ENCODE measurements around the gene SLCO2A1.

The SLCO2A1 gene

DNA sequence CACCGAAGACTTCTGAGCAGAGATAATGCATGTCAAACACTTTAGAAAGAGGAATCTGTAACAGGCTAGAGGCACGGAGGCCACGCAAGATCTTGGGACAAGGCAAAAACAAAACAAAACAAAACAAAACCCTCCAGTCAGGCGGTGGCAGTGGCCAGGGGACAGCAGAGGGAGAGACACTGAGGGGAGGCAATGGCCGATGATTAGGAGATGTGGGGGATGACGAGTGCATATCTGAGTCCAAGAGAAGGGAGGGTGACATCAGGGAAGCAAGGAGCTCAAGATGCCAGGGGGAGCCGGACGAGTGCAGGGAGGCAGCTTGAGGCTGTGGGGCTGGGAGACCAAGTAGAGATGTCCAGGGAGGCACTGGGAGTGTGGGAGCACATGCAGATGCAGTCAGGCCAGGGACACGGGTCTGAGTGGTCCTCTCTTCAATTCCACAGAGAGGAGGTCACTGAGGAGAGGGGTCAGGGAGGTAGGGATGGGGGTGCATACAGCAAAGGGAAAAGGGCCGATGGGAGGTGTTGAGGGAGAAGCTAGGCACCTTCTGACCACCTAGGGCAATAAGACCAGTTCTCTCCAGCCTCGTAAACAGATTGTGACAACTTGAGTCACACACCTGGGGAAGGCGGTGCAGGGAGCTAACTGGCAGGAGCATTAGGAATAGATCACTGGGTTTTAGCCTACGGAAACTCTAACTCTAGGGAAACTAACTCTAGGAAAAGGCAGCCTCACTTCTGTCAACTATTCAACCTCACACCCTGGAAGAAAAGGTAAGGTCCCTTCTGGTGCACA, 29.6 kb downstream of the SLCO2A1 start:
- no peak for DNase-seq (ENCODE audit: low spot score)

DNA sequence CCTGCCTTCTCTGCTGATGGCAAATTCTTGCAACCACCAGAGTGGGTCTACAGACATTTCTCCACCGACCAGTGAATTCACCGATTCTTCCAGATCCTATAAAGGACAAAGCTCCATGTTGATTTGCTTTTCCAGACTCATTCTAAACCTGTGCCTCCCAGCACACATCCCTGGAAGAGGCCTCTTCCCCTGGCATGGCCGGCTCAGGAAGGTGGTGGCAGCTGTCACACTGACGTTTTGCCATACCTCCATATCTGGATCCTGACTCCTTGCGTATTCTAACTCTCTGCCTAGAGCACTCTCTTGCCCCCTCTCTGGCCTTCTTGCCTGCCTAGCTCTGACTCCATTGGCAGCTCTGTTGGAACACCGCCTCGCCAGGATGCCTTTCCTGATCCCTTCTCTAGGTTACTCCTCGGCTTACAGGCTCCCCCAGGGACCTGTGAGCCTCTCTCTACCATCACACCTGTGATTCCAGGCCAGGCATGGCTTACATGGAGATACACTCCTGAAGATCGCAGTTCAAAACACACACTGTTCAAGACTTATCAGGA, 31.0 kb downstream of the SLCO2A1 start:
- no peak for DNase-seq (ENCODE audit: low spot score)

DNA sequence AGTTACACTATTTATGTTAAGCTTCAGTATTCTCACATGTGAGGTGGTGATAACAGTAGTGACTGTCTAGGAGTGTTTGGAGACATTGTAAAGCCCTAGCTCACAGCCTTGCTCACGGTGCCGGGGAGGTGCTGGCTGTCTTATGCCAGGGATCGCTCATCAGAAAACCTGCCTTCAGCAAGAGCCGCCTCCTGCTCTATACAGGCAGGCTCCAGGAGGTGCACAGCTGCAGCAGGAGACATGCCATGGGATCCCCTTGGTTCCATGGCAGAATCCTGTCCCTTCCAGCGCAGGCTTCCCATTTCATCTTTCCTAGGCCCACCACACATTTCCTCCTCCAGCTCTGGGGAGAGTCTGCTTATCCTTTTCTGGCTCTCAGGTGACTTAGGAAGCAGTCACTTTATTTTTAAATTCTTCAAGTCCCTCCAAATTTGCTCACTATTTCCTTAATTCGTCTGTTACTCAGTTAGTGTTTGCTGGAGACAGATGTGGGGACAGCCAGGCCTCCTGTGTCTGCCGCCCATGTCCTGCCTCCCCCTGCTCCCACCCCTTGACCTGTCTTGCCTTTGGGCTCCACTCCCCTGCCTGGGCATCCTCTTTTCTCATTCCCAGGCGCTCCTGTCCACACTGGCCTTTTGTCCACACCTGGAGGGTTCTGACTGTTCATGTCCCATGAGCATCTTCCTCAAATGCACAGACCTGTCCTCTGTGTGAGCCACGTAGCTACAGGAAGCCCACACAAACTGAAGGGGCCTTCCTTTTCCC, 31.7 kb downstream of the SLCO2A1 start:
- no peak for DNase-seq (ENCODE audit: low spot score)

DNA sequence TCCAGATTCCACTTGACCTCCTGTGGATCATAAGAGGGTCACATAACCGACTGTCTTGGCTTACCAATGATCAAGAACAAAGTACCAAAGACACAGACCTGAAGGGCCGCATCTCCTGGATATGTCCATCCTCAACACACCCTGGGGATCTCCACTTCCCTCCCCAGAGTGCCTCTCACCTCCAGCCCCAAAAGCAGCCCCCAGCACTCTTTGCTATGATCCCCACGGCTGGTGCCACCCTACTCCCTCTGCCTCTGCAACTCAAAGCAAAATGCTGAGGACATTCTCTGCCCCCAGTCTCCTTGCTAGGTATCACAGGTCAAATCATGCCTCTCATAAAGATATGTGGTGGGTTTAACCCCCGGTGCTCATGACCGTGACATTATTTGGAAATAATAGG, 32.7 kb downstream of the SLCO2A1 start:
- DNase-seq (ENCODE audit: low spot score) = no peak

DNA sequence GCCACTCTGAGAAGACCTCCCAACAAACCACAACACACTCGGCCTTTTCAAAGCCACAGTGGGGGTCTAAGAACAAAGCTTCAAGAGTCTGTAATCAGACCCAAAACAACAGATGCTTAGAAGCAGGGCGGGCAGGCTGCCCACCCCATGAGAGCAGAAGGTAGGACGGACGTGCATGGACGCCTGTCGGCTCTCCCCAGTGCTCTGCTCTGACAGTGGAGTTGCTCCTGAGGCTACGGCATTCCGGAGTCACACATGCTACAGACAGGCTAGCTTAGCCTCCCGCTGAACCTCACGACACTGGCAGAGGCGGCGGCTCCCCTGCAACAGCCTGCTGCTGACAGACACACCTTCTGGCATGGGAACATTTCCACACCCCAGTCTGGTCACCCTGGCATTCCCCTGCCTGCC, 33.5 kb downstream of the SLCO2A1 start:
- no peak for DNase-seq (ENCODE audit: low spot score)

DNA sequence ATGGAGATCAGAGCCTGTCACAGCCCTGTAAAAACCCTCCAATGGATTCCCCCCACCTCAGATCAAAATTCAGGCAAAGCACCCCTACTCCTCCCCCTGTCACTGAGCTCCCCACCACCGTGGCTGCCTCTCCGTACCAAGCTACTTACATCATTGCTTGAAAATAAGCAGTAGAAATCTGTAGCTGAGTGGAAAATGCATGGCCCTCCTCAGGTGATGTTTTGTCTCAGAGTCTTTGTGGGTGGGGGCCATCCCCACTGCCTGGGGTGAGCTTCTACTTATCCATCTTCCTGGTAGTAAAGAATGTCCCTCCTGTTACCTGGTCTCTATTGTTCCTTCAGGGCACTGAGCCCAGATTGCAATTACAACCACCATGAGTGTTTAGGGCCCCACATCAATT, 34.5 kb downstream of the SLCO2A1 start:
- DNase-seq (ENCODE audit: low spot score) = no peak

DNA sequence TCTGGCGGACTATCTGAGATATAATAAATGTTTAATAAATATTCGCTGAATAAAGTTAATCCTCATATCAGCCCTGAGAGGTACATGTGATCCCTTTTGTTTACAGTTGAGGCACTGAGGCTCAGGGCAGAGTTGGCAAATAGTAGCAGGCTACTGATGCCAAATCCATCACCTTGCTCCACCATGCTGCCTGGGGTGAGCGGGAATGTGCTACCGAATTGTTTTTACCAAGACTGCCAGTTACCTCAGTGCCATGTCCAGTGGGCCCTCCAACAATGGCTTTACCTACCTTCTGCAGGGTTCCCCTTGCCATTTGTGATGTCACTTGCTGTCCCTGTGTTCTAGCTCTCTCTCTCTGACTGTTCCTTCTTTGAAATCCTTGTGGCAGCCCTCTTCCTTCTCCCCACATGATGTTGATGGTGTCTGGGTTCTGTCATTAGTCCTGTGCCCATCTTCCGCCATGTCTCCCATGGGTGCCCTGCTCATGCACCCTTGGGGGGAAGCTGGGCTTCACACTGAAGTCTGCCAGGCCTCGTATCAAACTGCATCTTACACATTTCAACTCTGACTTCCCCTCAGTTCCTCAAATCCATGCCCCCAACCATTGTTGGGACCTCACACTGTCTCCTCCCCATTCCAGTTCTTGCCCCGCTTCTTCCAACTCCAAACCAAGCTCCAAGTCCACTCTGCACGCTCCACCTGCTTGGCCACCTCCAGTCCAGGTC, 35.4 kb downstream of the SLCO2A1 start:
- DNase-seq (ENCODE audit: low spot score) = no peak

DNA sequence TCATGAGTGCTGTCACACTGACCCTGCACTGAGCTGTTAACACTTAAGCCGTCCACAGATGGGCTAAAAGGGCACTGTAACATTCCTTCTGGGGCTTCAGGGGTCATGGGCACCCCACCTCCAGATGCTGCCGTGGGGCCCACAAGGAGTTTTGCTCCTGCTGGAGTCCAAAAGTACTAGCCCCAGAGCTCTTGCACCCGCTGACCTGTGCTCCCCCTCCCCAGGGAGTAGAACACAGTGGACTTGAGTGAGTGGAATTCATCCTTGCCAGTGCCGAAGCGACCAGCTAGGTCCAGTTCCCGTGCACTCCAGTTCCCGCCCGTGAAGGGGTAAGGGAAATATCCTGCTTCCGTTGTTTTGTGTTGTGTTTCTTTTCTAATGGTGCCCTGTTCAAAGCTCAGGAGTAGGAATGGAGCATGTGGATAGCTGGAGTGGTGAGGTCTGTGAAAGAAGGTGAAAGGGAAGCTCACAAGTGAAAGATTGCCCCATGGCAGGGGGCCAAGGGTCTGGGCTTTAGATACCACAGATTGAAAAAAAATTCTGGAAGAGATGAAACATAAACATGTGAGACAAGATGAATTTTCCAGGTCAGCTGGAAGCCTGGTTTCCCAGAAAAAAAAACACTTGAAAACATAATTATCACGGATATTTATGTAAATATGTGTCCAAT, 36.6 kb downstream of the SLCO2A1 start:
- DNase-seq (ENCODE audit: low spot score) = no peak

DNA sequence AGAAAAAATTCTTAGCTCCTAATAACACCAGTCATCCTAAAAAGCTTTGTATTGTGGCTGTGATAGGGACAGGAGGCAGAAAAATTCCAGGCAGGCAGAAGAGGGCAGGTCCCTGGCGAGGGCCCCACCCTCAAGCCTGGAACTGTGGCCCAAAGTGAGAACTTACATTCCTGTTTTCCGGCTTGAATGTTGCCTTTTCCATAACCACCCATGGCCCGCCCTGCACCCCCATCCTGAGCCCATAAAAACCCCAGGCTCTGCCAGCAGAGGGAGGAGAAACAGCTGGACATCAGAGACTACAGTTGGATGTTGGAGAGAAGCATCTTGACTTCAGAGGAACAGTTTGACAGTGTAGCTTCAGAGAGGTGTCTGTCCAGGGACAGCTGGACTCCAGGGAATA, 37.3 kb downstream of the SLCO2A1 start:
- no peak for DNase-seq (ENCODE audit: low spot score)

DNA sequence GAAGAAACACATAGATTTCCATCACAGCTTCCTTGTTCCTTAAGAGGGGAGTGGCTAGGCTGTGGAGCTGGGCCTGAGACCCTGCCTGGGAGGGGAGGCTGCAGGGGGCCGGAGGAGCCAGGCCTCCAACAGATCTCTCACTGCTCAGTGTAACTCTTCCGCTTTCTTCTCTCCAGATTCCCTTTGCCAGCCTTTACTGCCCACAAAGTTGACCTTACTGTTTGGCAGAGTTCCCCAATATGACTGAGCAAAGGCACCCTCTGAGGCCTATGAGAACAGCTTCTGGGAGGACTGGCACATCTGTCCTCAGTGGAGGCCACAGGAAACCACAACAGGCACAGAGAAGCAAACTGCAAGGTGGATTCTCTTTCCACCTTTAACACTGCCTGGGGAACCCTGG, 38.1 kb downstream of the SLCO2A1 start:
- no peak for DNase-seq (ENCODE audit: low spot score)

DNA sequence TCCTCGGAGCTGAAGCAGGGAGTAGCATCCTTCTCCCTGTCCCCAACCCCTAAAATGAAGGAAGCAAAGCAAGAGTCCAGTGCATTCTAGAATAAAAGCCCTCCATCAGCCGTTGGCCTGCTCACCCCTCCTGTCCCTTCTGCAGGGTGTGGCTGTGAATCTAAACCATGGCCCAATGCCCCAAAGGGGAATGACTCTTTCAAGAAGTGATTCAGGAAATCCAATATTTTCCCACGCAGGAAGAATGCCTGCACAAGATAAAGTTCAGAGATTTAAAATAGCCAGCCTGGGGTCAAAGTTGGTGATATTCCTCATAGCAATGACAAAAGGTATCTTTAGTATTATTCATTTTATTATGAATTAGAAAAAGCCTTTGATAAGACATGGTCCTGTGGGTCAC, 38.5 kb downstream of the SLCO2A1 start:
- no peak for DNase-seq (ENCODE audit: low spot score)

DNA sequence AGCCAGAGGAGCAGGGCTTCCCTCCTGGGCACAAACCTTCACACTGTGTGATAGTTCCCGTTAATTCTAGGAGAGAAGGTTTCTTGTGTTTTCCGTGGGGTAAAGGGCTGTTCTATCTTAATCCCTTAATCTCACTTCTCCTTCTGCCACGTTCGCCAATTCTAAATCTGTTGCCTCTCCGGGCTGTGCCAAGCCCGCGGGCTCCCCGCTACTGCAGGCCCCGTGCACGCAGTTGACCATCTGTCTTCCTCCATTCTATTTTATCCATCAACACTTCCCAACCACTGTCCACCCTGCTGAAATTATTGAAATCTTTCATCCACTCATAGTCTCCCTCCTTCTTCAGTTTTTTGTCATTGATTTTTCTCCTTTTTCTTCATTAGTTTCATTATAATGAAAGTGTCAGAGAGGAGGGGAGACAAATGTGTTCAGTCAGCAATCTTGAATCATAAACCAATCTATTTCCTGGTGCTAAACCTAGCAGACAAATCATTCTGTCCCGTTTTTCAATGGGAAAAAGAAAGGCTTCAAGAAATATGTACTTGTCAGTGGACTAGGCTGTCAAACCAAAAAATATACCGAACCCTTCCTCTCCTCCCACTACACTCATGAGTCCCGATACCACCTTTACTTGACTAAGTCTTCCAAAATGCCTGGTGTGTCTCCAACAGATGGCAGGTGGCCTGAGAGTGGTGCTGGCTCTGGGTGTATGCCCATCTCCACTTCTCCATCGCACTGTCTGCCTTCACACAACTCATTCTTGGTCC, 39.6 kb downstream of the SLCO2A1 start:
- no peak for DNase-seq (ENCODE audit: low spot score)

DNA sequence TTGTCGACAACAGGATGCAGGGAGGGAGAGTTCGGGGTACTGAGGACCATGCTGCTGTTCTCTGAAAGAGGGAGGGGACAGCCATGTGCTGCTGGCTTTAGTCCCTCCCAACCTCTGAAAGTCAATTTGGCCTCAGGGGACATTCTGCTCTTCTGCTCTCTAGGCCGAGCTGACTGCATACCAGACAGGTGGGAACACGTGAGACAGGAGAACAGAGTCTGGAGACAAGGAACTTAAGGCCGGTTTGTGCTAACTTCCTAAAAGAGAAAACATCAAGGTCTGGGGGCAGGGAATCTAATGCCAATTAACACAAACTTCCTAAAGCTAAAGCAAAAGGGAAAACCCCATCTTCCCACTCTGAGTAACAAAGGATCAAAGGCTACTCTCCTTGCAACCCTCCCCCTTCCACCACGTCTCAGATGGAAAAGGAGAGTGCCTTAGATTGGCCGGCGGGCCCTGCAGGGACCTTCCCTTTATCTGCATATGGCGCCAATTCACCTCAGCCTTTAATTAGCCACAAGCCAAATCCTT, 41.0 kb downstream of the SLCO2A1 start:
- DNase-seq (ENCODE audit: low spot score) = no peak

DNA sequence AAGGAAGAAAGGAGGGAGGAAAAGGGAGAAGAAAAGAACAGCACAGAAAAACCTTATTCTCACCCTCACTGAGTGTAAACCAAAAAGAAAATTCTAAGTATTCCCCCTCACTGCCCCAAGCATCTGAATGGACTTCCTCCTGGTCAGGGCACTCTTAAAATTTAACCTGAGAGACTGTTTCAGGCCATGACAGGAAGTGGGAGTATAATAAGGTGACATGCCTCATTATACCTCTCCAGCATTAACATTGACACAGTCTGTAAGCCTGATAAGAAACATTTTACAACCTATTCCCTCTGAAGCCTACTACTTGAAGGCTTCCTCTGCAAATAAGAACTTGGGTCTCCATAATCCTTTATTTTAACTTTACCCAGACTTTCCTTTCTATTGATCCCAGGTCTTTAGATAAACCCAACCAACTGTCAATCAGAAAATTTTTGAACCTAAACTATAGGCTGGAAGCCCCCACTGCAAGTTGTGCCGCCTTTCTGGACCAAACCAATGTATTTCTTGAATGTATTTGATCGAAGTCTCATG, 41.7 kb downstream of the SLCO2A1 start:
- no peak for DNase-seq (ENCODE audit: low spot score)

DNA sequence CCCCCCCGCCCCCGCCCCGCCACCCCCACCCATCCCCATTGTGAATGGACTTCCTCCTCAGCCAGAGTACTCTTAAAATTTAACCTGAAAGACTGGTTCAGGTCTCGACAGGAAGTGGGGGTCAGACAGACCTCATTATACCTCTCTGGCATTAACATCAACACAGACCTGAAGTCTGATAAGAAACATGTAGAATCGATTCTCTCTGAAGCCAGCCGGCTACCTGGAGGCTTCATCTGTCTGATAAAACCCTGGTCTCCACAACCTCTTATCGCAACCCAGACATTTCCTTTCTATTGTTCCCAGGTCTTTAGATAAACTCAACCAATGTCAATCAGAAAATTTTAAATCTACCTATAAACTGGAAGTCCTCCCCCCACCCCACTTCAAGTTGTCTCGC, 42.6 kb downstream of the SLCO2A1 start:
- DNase-seq (ENCODE audit: low spot score) = no peak

DNA sequence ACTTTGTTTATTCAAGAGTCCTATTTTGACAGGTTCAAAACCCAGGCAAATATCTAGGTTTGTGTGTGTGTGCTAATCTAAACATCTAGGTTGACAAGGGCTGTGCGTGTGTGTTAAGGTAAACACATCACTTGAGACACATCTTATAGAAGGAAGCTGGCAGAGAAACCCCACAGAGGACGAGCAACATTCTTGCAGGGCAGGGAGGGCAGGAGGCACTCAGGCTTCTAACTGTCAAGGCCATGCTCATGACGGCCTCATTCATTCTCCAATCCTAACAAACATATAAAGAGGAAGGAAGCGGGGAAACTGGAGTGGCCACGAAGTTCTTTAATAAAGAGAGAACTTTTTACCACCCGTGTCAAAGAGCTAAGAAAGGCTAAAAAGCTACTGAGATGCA, 43.4 kb downstream of the SLCO2A1 start:
- no peak for DNase-seq (ENCODE audit: low spot score)

DNA sequence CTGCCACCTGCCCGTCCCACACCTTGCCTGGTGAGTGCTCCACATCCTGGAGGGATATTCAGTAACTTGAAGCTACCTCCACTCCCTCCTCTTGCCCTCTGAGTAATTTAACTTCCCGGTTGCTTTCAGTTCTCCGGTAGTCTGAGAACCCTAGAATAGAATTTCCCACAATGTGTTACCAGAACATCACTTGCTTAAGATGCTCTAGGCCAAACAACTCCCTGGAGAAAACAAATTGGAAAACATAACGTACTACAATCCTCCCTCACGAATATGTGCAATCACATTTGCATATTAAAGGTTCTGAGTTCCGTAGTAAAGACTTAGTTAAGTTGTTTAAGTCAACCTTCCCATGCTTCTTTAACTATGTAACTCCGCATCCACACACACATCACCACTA, 44.8 kb downstream of the SLCO2A1 start:
- DNase-seq (ENCODE audit: low spot score) = no peak

DNA sequence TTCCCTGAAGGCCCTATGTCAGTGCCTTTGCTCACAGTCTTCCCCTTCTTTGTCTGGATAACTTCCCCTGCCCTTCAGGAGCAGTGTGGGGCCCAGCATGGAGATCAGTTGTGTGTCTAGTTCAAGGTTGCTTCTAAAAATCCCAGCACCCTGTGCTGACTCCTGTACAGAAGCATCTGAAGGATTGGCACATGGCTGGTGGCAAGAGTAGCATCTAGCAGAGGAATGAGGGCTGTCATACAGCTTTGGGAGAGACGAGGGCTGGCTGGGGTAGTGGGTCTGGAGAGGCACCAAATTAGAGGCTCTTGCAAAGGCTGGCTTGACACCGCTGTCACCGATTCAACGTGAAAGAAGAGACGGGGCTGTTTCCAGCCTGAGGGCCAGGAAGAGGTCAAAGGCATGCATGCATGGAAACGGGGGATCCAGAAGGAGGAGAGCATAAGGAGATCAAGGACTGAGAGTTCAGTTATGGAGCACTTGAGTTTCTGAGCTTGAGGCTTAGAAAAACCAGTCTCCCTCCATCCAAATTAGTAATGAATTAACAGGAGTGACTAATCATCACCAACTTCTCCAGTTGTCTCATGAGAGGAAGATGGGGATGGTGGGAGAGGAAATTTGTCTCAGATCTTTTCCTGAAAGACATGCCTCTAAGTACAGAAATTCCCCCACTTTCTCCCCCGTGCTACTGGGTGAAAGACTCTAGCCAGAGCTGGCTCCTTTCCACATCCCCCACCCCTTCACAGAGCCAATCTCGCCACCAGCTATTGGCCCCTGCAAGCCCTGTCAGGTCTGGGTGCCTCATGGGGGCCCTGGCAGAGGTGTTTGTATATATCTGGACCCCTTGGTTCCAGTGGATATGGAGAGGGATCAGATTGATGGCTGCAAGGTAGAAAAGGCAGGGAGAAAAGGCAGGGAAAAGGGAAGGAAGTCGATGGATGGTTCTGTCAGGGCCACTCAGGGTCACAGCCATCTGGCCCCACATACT, 45.9 kb downstream of the SLCO2A1 start:
- no peak for DNase-seq (ENCODE audit: low spot score)

DNA sequence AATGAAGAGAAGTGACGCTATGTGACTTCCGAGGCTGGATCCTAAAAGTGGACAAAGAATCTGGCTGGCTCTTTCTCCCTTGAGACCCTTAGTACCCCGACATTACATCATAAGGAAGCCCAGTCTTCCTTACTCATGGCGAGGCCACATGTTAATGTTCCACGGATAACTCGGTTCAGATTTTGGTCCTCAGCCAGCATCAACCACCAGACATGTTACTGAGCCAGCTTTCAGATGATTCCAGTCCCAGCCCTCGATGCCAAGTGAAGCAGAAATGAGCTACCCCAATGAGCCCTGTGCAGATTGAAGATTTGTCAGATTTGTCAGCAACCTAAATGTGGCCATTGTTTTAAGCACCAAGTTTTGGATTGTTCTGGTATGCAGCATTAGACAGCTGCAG, 46.6 kb downstream of the SLCO2A1 start:
- DNase-seq (ENCODE audit: low spot score) = no peak

DNA sequence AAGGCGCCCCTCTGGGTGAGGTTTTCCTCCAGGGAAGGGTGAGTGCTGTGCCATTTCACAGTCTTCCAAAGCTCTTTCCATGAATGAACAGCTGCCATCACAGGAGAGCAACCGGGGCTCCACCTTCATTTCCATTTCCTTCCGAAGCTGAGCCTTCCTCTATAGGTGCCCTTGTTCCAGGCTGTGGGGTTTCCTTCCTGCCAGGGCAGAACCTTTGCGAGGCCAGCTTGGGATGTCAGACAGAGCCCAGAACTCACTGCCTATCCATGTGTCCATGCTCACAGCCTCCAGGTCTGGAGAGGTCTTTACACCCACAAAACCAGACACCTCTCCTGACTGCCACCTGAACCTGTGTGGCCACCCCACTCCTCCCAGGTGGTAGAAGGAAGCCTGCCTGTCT, 49.2 kb downstream of the SLCO2A1 start:
- DNase-seq (ENCODE audit: low spot score) = no peak

All from CD4-positive, alpha-beta T cell treated with Interleukin-15 for 4 hours (primary cell).